ENCODE results near the gene IGFBP6.

GRCh38 chr12:53078425-53079225 lies 18.8 kb upstream of the IGFBP6 start:
- TF ChIP-seq CTCF (IDR thresholded peaks at IDR 0.05) (no peak), POLR2AphosphoS5 (IDR thresholded peaks at IDR 0.05) (no peak)

All from prostate gland (tissue), 2 donors.